Panc1 (cell line): ENCODE data around the gene GAPT. TPM values are rescaled to one million over a fixed set of nuclear protein-coding genes. Genes with fewer than 3 reads are reported as not detected.

Source experiments
- ATAC-seq: fragments of 200-7000 bp; cut with Tn5 transposase; 2 replicates; pipeline ENCODE4 v1.9.1; 2020; ENCODE audit warnings: mild to moderate bottlenecking, moderate library complexity
- BruUV-seq: library from RNA; stranded (reverse); fragments of 400-500 nt; replicated peaks from 2 replicates; lab custom pipeline; 2021; lab: Mats Ljungman, UMichigan
- CTCF ChIA-PET: fragments of 300-600 bp; sonication (Branson Sonifier 250); formaldehyde crosslinking; loops from one replicate; lab custom pipeline; 2022; ENCODE audit warnings: antibody characterized with exemption; lab: Charles Lee
- POLR2A ChIA-PET: fragments of 300-600 bp; sonication (Branson Sonifier 250); formaldehyde crosslinking; loops from one replicate; lab custom pipeline; 2022; ENCODE audit warnings: antibody characterized with exemption; lab: Charles Lee
- DNase-seq: peaks from one replicate; pipeline ENCODE4 v3.0.0-alpha.2; 2010; ENCODE audit warnings: low read depth, low spot score
- H3K27ac ChIP-seq: 2 replicates; pipeline ENCODE4 v1.5.1; 2011; ENCODE audit warnings: mild to moderate bottlenecking, low read length, inconsistent platforms
- H3K27me3 ChIP-seq: fragments of 200-500 bp; sonication (Bioruptor generic); 2 replicates; pipeline ENCODE4 v1.6.0; 2014; ENCODE audit warnings: low read length, inconsistent platforms; ENCODE audit not compliant: control insufficient read depth, insufficient read depth
- H3K36me3 ChIP-seq: fragments of 200-500 bp; sonication (Bioruptor generic); 2 replicates; pipeline ENCODE4 v1.5.1; 2014; ENCODE audit warnings: inconsistent platforms, mild to moderate bottlenecking, low read length, moderate library complexity; ENCODE audit not compliant: control insufficient read depth, insufficient read depth
- H3K4me1 ChIP-seq: 2 replicates; pipeline ENCODE4 v1.5.1; 2011; ENCODE audit warnings: inconsistent platforms, mild to moderate bottlenecking, low read length, moderate library complexity; ENCODE audit not compliant: control insufficient read depth, insufficient read depth
- H3K4me3 ChIP-seq, 2 experiments: 2 replicates each; pipeline ENCODE4 v1.5.1; 2011 to 2012; ENCODE audit warnings: low read depth in 2 of 2, low read length in 2 of 2, mild to moderate bottlenecking in 2 of 2, inconsistent platforms in 1 of 2, moderate library complexity in 1 of 2
- H3K9me3 ChIP-seq: fragments of 200-500 bp; sonication (Bioruptor generic); 2 replicates; pipeline ENCODE4 v1.5.1; 2014; ENCODE audit warnings: low read depth, mild to moderate bottlenecking, inconsistent platforms, low read length, moderate library complexity; ENCODE audit not compliant: control insufficient read depth, insufficient read depth
- CTCF ChIP-seq: fragments of 450-650 bp; IDR thresholded peaks from 2 replicates; pipeline ENCODE4 v1.5.1; 2017; ENCODE audit warnings: mild to moderate bottlenecking
- POLR2AphosphoS5 ChIP-seq: IDR thresholded peaks from 2 replicates; pipeline ENCODE4 v1.6.1; 2012; ENCODE audit warnings: mild to moderate bottlenecking, low read depth, low read length, moderate library complexity
- SIN3A ChIP-seq: IDR thresholded peaks from 2 replicates; pipeline ENCODE4 v1.6.1; 2012; ENCODE audit warnings: low read depth, mild to moderate bottlenecking, low read length, moderate library complexity, borderline replicate concordance; ENCODE audit not compliant: insufficient read depth
- TCF7L2 ChIP-seq: IDR thresholded peaks from 2 replicates; pipeline ENCODE4 v1.6.1; 2011; ENCODE audit warnings: mild to moderate bottlenecking, low read depth, low read length, inconsistent platforms
- in situ Hi-C: cut with HindIII; loops from 2 replicates; pipeline ENCODE4 v1.10.0; 2016; ENCODE audit warnings: low sequenced_read_pairs, low pct_unique_long_range_greater_than_20kb
- intact Hi-C: fragments of 100-400 bp; cut with micrococcal nuclease; formaldehyde crosslinking; loops from one replicate; pipeline ENCODE4 v1.10.0; 2022; ENCODE audit not compliant: unreplicated experiment
- total RNA-seq: library from RNA; stranded (reverse); gene quantifications from one replicate; pipeline ENCODE4 v1.2.1, GENCODE V29; 2021; ENCODE audit not compliant: unreplicated experiment
- TF ChIP-seq, protein P1 (sequence below), 2 experiments: IDR thresholded peaks; 2 replicates each; pipeline ENCODE4 v1.6.1; 2011 to 2012; ENCODE audit warnings: low read depth in 2 of 2, control low read depth in 1 of 2, low read length in 1 of 2, mild to moderate bottlenecking in 1 of 2, moderate library complexity in 1 of 2; ENCODE audit not compliant: insufficient read depth in 1 of 2

GAPT gene
- total RNA-seq, 1 experiment from 2014 or later = not detected

- H3K9me3 ChIP-seq = no peaks in the 10 kb centered on the region
Observed at GRCh38 chr5:58544195-58544594, 53.0 kb downstream of the GAPT start.

GRCh38 chr5:58544926-58545325, 53.7 kb downstream of the GAPT start:
- POLR2A ChIA-PET = no interaction called here
- H3K27me3 ChIP-seq = no peaks in the 10 kb centered on the region
- no peaks in the 10 kb centered on the region for H3K9me3 ChIP-seq
- no peak for ATAC-seq
- no TSS peak for BruUV-seq
- H3K4me3 ChIP-seq = no peak overlapping the region
- DNase-seq = no peak
- no peak overlapping the region for H3K27ac ChIP-seq
- in situ Hi-C loops (no loop called here), intact Hi-C loops (no loop called here)
- H3K36me3 ChIP-seq = no peaks in the 10 kb centered on the region
- no peaks in the 10 kb centered on the region for H3K4me1 ChIP-seq
- CTCF ChIA-PET = no interaction called here
- TF ChIP-seq, protein P1, sequence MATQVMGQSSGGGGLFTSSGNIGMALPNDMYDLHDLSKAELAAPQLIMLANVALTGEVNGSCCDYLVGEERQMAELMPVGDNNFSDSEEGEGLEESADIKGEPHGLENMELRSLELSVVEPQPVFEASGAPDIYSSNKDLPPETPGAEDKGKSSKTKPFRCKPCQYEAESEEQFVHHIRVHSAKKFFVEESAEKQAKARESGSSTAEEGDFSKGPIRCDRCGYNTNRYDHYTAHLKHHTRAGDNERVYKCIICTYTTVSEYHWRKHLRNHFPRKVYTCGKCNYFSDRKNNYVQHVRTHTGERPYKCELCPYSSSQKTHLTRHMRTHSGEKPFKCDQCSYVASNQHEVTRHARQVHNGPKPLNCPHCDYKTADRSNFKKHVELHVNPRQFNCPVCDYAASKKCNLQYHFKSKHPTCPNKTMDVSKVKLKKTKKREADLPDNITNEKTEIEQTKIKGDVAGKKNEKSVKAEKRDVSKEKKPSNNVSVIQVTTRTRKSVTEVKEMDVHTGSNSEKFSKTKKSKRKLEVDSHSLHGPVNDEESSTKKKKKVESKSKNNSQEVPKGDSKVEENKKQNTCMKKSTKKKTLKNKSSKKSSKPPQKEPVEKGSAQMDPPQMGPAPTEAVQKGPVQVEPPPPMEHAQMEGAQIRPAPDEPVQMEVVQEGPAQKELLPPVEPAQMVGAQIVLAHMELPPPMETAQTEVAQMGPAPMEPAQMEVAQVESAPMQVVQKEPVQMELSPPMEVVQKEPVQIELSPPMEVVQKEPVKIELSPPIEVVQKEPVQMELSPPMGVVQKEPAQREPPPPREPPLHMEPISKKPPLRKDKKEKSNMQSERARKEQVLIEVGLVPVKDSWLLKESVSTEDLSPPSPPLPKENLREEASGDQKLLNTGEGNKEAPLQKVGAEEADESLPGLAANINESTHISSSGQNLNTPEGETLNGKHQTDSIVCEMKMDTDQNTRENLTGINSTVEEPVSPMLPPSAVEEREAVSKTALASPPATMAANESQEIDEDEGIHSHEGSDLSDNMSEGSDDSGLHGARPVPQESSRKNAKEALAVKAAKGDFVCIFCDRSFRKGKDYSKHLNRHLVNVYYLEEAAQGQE (IDR thresholded peaks at IDR 0.05; ENCODE audit: insufficient read depth in 1 of 2, low read depth in 2 of 2, low read length in 1 of 2) = no peak
- no peak for TF ChIP-seq CTCF
- no peak for TF ChIP-seq POLR2AphosphoS5
- no peak for TF ChIP-seq SIN3A
- no peak for TF ChIP-seq TCF7L2

More at GRCh38 chr5:58544195-58544594, 53.0 kb downstream of the GAPT start:
- in situ Hi-C loops (no loop called here), intact Hi-C loops (no loop called here)
- Histone ChIP-seq H3K4me1 (no peaks in the 10 kb centered on the region), H3K27me3 (no peaks in the 10 kb centered on the region), H3K36me3 (no peaks in the 10 kb centered on the region), H3K4me3 (no peak overlapping the region), H3K27ac (no peak overlapping the region)
- no TSS peak for BruUV-seq
- ATAC-seq (no peak), DNase-seq (no peak)
- TF ChIP-seq, protein P1 (IDR thresholded peaks at IDR 0.05; ENCODE audit: insufficient read depth in 1 of 2, low read depth in 2 of 2, low read length in 1 of 2) = no peak
- TF ChIP-seq POLR2AphosphoS5 (no peak), TCF7L2 (no peak)
- POLR2A ChIA-PET = no interaction called here
- CTCF ChIA-PET = no interaction called here
